GM13976 (cell line): ENCODE measurements around the gene SH3RF1.

Experiments used
- DNase-seq: peaks from one replicate; pipeline ENCODE4 v3.0.0; 2012; ENCODE audit warnings: low spot score
- CTCF ChIP-seq: IDR thresholded peaks from 2 replicates; pipeline ENCODE4 v1.5.1; 2012; ENCODE audit warnings: borderline replicate concordance, mild to moderate bottlenecking; ENCODE audit not compliant: insufficient read depth; ENCODE audit errors: extremely low read depth, missing control alignments, control extremely low read depth
- in situ Hi-C: fragments of 300-500 bp; cut with MboI; formaldehyde crosslinking; loops from one replicate; pipeline ENCODE4 v1.12.0; 2022; ENCODE audit warnings: low sequenced_read_pairs, mixed read lengths, inconsistent platforms; ENCODE audit not compliant: unreplicated experiment

The SH3RF1 gene

GRCh38 chr4:169139021-169139420 lies 131.7 kb downstream of the SH3RF1 start:
- DNase-seq = no peak
- in situ Hi-C loops = no loop called here
- TF ChIP-seq CTCF = no peak

- in situ Hi-C loops = no loop called here
- TF ChIP-seq CTCF = no peak
Observed at GRCh38 chr4:169137558-169137920, 133.2 kb downstream of the SH3RF1 start.

GRCh38 chr4:169136796-169137557 lies 133.8 kb downstream of the SH3RF1 start:
- in situ Hi-C loops = no loop called here
- no peak for DNase-seq
- TF ChIP-seq CTCF = no peak

More at GRCh38 chr4:169137558-169137920, 133.2 kb downstream of the SH3RF1 start:
- no peak for DNase-seq

GRCh38 chr4:169136330-169136729 lies 134.4 kb downstream of the SH3RF1 start:
- no peak for TF ChIP-seq CTCF
- in situ Hi-C loops = no loop called here
- DNase-seq = no peak

GRCh38 chr4:169135776-169136175 lies 135.0 kb downstream of the SH3RF1 start:
- no peak for TF ChIP-seq CTCF
- no peak for DNase-seq
- in situ Hi-C loops = no loop called here

- in situ Hi-C loops = no loop called here
Observed at GRCh38 chr4:169133932-169134331, 136.8 kb downstream of the SH3RF1 start.

More at GRCh38 chr4:169133932-169134331, 136.8 kb downstream of the SH3RF1 start:
- no peak for TF ChIP-seq CTCF
- DNase-seq = no peak
